Stimulated activated CD8-positive, alpha-beta memory T cell treated with anti-CD3 and anti-CD28 coated beads, Interleukin-7, amount 100 ng/mL, for 24 hours (primary cell): Measurements from ENCODE around the gene NTSR2.

Source experiments
- DNase-seq: peaks from one replicate; pipeline ENCODE4 v3.0.0-alpha.2; 2020; ENCODE audit warnings: low read depth

NTSR2 gene

DNA sequence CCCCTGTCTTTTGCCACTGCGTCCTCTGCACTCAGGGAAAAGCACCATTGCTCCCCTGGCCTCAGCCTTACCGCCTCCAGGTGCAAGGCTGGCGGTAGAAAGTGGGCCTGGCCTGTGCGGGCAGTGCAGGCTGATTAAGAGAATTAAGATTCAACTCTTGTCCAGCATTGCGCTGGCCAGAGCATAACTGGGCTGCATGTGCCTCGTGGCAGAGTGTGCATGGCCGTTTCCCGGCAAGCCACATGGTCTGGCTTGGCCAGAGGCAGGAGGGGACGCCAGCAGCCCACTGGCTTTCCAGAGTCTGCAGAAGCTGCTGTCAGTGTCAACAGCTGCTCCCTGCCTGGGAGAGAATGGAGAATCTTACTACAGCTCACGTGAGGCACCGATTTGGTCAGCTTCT, 12.3 kb downstream of the NTSR2 start:
- DNase-seq, result no peak

DNA sequence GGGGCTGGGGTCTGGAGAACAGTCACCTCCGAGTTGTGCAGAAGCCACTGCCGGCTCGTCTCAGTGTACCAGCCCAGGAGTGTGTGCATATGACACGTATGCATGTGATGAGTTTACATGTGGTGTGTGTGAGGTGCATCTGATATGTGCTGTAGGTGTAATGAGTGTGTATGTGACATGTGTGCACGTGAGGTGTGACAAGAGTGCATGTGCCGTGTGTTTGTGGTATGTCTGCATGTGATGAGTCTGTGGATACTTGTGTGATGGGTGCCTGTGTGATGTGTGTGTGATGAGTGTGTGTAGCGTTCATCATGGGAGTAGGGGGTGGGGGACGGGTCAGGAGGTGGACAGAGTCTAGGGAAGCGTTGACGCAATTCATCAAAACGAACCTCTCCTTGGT, 12.8 kb downstream of the NTSR2 start:
- no peak for DNase-seq

DNA sequence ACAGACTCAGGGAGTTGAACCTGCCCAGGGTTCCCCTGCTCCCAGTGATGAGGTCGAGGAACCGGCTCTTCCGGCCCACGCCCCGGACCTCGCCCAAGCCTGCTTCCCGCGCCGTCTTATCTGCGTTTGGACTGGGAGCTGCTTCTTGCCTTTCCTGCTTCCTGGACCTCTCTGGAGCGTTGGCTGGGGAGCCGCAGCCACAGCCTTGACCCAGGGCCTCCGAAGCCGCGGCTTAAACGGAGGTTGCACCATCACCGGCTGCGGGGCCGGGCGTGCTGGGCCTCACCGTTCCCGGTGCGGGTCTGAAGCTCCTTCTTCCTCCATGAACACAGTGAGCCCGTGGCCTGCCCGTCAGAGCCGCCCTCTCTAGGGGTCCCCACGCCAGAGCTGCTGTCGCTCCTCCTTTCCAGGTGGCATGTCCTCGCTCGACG, 13.3 kb downstream of the NTSR2 start:
- DNase-seq, result no peak

DNA sequence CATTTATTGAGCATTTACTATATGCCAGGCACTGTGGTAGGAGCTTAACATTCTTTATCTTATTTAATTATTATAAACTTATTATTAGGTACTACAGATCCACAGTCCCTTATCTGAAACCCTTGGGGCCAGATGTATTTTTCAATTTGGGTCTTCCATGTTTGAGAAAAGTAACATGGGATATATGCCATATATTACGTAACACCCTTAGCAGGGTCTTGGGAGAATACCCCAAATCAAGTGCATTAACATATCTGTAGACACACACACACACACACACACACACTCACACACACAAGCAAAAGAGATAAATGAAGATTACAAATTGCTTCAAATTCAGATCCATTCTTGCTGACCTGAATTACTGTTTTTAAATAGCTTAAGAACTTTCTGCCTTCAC, 13.7 kb downstream of the NTSR2 start:
- DNase-seq, result no peak

DNA sequence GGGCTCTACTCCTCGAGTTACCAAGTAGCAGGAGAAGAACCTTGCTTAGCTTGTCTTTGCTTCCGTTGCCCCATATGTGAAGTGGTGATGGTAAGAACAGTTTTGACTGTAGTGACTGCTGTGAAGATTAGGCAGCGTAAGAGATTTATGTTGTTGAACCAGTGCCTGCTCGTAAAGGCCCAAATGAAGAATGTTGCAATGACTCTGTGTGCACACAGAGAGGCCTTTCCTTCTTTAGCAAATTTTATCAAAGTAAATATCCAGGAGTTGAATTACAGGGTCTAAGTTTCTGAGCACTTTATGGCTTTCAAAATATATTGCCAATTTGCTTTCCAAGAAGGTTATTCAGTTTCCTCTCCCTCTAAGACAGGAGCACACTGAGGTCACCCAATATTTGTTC, 14.5 kb downstream of the NTSR2 start:
- DNase-seq, result no peak

DNA sequence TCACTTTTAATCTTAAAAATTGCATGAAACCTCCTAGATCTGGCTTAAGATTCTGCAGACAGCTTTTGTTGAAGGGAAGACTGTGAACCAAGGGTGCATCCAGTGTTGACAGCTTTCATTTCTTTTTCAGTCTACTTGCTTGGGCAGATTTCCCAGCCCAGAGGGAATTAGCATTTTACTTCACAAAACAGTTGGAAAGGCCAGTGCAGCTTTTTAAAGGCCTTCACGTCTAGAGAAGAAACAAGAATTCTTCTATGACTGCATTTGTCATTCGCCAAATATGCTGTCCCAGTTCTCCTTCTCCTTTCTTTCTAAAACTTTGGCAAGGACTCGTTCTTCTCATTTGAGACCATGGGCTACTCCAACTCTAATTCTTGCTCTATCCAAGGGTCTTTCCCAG, 17.4 kb downstream of the NTSR2 start:
- DNase-seq, result no peak

DNA sequence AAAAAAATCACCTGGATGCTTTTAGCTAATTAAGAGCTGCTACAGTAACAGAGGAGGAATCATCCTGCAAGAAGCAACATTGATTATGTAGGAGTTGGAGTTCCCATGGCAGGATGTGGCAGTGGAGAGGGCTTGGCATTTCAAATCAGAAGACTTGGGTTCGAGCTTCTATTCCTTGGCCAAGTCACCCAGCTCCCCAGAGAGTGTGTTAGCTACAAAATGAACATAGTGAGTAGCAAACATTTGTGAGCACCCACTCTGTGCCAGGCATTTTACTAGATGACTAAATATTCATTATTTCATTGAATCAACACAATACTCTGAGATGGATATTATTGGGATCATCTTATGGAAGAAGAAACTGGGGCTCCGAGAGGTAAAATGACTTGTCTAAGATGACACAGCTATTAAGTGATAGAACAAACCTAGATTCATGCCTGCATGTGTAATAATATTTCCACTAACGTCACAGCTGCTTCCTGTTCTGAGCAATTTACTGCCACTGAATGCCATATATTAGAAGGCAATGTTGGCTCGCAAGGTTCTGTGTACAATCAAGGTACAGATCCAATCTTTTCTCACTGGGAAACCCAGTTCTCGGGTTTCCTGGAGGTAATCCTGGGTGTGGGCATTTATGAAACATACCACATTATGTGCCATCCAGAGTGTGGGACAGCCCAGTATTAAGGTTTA, 18.0 kb downstream of the NTSR2 start:
- no peak for DNase-seq

DNA sequence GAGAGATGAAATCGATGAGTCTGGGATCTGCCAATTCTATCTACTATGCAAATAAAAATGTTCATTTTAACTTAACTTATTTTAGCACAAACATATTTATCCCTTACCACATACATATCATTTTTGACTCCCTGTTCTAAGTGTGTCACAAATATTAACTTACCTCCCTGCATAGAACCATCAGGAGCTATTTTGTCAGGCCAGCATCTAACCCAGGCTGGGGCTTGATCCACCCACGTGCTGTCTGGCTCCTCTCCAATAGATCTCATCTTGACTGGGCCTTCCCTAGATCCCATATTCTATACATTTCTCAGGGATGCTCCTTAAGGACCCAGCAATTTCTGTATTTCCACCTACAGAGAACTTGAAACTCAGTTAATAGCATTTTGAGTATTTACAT, 20.9 kb downstream of the NTSR2 start:
- DNase-seq, result no peak

DNA sequence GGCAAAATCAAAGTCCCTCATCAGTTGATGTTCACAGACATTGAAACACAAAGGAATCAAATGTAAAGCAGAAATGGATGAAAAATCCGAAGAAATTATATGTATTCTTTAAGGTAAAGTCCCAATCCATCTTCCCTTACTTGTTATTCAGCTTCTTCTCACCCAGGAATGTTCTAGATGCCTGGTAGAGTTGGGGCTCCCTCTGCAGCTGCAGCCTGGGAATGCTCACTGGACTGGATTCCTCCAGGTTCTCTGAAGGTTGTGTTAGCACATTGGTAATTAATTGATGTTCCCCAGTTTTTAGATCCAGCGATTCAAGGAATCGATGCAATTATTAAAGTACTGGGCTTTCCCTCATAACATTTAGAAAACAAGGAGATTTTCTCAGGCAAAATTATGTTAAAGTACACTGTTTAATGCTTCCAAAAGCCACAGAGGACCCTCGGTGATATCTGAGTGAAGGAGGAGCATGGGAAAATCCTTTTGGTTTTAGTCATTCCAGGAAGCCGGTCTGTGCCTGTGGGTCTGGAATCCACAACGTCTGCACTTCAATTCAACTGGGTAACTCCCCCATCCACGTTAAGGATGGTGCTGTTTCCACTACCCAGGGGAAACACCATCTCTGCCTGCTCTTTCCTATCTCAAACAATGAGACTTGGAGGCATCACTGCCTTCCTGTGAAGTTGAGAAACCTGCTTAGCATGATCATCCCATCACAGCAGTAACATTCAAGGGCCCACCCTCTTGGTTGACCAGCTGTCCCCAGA, 22.0 kb downstream of the NTSR2 start:
- no peak for DNase-seq

DNA sequence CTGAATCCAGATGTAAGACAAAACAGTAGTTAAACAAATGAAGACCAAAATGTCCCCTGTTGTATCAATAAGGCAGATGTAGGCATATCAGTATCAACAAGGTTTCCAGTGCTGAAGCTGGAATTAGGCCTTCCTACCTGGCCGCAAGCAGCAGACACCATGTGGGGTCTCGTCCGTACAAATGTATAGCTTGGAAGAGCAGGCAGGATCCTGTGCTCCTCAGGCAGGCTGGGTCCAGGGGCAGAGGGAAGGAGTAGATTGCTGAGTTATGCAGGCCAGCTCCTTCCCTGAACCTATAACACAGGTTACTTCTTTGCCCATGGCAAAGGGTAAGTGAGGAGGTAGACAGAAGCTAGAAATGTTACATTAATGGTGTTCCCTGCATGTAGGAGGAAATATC, 23.5 kb downstream of the NTSR2 start:
- no peak for DNase-seq

DNA sequence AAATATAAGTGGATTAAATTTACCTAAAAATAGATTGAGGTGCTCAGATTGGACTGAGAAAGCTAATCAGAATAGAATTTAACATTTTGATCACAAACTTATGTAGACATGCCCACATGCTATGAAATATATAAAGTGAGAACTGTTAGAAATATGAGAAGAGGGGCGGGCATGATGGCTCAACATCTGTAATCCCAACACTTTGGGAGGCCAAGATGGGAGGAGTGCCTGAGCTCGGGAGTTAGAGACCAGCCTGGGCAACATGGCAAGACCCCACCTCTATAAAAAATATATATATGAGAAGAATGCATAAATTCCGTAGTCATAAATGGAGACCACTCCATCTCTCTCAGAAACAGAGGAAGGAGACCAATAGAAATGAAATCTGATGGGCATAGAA, 25.7 kb downstream of the NTSR2 start:
- DNase-seq, result no peak

DNA sequence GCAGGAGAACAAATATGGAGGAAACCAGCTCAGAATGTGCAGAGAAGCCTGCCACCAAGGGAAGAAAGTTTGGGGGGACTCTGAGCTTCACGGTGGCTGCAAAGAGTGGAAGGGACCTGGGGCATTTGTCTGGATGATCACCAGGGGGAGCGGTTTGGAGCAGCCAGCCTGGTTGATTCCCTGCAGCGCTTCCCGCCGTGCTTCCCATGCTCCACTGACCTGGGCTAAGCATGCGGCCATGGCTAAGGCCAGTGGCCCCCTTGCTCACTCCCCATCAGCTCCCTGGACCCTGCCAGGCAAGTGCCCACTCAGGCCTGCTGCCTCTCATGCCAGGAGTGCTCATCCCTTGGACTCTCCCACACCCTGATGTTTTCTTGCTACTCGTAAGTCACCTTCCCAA, 27.0 kb downstream of the NTSR2 start:
- no peak for DNase-seq

DNA sequence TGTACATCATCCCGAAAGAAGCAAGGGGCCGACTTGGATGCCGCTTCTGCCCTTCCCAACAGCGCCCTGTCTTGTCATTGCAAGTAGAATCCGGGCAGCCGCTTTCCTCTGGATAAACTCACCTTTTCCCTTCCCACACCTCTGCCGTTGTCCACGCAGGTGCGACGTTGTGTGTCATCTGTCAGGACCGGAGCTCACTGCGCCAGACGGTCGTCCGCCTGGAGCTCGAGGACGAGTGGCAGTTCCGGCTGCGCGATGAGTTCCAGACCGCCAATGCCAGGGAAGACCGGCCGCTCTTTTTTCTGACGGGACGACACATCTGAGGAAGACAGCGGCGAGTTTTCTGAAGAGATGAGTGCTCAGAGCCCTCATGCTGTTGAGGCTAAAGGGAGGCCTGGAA, 29.9 kb downstream of the NTSR2 start:
- no peak for DNase-seq

DNA sequence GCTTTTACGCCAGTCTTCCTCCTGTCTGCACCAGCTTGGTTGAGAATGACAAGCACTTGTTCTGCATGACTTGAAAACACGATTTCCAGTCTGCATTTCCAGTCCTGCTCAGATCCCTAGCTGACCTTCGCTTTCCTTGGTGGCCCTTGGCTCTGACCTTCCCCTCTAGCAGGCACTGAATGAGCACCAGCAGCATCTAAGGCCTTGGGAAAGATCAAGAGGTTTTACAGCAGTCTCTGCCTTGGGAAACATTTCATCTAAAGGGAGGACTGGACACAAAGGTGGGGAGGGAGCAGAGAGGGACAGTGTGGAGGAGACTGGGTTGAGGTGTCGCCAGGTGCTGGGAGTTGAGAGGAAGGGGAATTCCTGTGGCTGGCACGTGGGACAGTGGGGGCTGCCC, 30.5 kb downstream of the NTSR2 start:
- DNase-seq, result no peak

DNA sequence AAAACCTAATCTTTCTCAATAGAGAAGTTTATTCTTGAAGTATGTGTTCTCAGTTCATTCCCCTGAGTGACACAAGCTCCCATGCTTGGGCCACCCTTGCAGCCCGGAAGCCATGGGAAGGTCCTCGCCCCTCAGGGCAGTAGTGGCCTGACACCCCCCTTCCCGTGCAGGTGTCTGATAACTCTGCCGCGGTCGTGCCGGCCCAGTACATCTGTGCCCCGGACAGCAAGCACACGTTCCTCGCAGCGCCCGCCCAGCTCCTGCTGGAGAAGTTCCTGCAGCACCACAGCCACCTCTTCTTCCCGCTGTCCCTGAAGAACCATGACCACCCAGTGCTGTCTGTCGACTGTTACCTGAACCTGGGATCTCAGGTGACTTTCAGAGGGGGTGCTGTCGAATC, 32.4 kb downstream of the NTSR2 start:
- DNase-seq, result no peak

DNA sequence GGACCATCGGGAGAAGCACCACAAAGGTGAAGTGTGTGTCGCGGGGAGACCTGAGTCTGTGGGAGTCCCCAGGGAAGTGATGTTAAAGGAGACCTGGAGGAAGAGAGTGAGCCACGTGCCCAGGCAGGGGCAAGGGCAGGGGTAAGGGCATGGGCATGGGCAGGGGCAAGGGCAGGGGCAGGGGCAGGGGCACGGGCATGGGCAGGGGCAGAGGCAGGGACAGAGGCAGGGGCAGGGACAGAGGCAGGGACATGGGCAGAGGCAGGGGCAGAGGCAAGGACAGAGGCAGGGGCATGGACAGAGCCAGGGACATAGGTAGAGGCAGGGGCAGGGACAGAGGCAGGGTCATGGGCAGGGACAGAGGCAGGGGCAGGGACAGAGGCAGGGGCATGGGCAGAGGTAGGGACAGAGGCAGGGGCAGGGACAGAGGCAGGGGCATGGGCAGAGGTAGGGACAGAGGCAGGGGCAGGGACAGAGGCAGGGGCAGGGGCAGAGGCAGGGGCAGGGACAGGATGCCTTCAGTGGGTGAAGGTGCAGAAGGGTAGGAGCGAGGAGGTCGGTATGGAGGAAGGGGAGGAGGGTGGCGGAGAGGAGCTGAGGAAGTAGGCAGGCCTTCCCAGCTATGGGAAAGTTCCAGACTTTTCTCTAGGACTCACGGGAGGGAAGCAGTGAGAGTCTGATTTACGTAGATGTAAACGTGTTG, 33.3 kb downstream of the NTSR2 start:
- no peak for DNase-seq

DNA sequence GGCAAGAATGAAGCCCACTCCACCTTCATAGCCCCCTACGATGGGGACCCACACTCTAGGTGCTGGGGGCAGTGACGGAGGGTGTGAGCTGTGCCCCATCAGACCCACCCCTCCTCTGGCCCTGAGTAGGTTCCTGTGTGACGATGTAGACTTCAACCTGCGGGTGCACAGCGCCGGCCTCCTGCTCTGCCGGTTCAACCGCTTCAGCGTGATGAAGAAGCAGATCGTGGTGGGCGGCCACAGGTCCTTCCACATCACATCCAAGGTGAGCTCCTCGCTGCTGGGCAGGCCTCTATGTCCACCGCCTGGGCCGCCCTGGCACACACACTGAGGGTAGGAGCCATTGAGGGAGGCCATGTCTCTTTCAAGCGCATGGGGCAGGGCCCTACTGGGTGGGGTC, 34.9 kb downstream of the NTSR2 start:
- no peak for DNase-seq

DNA sequence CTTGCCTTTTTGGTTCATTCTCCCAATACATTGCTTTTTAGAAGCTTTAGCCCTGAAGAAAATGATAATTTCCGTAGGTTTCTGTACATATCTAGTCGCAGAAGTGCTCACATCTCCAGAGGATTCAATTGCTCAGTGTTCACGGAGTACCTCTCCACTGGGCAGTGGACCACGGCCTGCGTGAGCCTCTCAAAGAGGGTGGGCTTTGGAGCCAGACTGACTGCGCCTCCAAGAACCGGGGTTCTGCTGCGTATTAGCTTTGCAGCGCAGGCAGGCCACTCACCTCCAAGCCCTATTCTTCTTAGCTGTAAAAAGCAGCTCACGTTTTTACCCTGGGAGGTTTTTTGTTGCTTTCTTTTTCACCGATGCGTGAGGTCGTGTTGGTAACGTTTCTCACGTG, 35.4 kb downstream of the NTSR2 start:
- DNase-seq, result no peak

DNA sequence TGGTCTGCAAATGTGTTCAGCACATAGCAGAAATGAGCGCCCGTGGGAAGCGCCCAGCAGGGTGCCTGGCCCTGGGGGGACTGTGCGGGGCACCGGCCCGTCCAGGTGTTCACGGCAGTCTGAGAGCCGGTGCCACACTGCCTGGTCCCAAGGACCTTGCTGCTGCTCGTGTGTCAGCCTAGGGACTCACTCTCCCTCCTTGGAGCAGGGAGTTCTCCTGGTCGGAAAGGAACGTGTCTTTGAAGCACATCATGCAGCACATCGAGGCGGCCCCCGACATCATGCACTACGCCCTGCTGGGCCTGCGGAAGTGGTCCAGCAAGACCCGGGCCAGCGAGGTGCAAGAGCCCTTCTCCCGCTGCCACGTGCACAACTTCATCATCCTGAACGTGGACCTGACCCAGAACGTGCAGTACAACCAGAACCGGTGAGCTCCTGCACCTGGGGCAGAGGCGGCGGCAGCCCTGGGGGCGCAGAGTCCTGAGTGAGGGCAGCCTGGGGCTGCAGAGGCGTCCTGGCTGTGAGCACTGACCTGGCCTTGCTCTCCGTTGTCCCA, 36.0 kb downstream of the NTSR2 start:
- DNase-seq, result no peak

DNA sequence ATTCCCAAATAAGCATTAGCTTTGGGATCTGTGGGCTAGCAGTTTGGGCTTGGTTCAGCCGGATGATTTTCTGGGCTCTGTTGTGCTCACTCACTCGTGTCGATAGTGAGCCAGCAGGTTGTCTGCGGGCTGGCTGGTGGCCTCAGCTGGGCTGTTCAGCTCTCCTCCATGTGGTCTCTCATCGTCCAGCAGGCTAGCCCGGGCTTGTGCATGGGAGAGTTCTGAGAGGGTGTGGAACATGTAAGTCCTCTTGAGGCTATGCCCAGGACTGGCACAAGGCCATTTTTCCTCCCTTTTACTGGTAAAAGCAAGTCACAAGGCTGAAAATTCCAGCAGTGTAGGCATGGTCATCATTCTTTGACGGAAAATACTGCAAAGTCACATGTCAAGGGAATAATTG, 38.5 kb downstream of the NTSR2 start:
- no peak for DNase-seq

DNA sequence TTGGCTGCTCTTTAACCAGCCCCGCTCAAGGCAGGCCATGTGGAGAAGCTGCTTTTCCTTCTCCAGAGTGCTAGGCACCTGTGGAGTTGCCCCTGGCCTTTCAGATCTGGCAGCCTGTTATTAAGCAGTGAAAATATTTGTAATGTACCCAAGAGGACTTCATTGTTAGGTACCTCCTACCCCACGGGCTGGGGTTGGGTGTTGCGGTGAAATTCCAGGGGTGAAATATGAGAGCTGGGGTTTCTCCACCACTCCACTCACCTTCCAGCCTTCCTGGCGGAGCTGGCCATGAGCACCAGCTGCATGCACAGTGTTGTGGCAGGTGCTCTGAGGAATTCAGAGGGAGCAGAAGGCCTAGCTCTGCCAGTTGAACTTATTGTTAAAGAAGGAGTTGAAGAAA, 39.1 kb downstream of the NTSR2 start:
- DNase-seq, result no peak

DNA sequence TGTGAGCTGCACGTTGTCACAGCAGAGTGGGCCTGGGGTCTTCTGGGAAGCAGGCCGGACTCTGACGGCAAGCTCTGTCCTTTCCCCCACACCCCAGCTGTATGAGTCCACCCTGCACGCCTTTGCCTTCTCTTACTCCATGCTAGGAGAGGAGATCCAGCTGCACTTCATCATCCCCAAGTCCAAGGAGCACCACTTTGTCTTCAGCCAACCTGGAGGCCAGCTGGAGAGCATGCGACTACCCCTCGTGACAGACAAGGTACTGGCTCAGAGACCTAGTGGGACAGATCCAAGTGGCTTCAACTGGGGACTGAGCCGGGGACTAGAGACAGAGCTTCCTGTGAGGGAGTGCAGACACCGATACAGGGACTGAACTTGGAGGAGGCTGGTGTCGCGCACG, 40.1 kb downstream of the NTSR2 start:
- DNase-seq, result no peak

DNA sequence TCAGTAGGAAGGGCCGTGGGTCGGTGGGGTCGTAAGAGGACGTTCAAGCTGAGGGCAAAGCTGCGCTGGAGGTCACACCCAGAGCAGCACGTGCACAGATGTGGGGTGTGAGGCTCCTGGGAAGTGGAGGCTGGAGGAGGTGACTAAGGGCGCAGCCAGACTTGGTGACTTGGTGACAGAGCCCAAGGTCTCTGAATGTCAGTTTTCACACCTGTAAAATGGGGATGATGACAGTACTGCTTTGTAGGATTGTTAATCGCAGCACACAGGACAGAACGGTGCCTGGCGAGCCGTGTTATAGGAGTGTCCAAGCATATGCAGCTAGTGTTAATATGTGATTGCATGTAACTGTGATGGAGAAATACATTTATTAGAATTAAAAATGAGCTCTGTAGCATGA, 40.8 kb downstream of the NTSR2 start:
- no peak for DNase-seq
